Hippocampal formation (tissue), 2 donors: ENCODE results near the gene HDAC9.

Source experiments
- DNase-seq, 2 donors: peaks; one replicate each; lab custom pipeline; 2025; lab: John Stamatoyannopoulos, UW

HDAC9 gene

GRCh38 chr7:18555968-18556367 is 60.4 kb downstream of the HDAC9 start:
- no peak for DNase-seq

GRCh38 chr7:18558503-18558902 is 63.0 kb downstream of the HDAC9 start:
- no peak for DNase-seq

- DNase-seq: no peak
These were observed 63.4 kb downstream of the HDAC9 start for GRCh38 chr7:18558910-18559309.

GRCh38 chr7:18559756-18560155 is 64.2 kb downstream of the HDAC9 start:
- no peak for DNase-seq

- DNase-seq: no peak
These were observed 69.2 kb downstream of the HDAC9 start for GRCh38 chr7:18564779-18565178.

- no peak for DNase-seq
These were observed 69.8 kb downstream of the HDAC9 start for GRCh38 chr7:18565337-18565736.

- no peak for DNase-seq
These were observed 70.7 kb downstream of the HDAC9 start for GRCh38 chr7:18566205-18566604.

- DNase-seq: no peak
These were observed 71.3 kb downstream of the HDAC9 start for GRCh38 chr7:18566829-18567228.

GRCh38 chr7:18570441-18570840 is 74.9 kb downstream of the HDAC9 start:
- no peak for DNase-seq

GRCh38 chr7:18570890-18571478 is 75.4 kb downstream of the HDAC9 start:
- DNase-seq: peak; percentile 6 to 75

GRCh38 chr7:18572154-18572553 is 76.6 kb downstream of the HDAC9 start:
- no peak for DNase-seq

- no peak for DNase-seq
These were observed 77.3 kb downstream of the HDAC9 start for GRCh38 chr7:18572885-18573284.

- no peak for DNase-seq
These were observed 78.1 kb downstream of the HDAC9 start for GRCh38 chr7:18573410-18574234.

- DNase-seq: no peak
These were observed 78.6 kb downstream of the HDAC9 start for GRCh38 chr7:18574235-18574540.

- DNase-seq: no peak
These were observed 79.1 kb downstream of the HDAC9 start for GRCh38 chr7:18574676-18575075.

- DNase-seq: no peak
These were observed 80.3 kb downstream of the HDAC9 start for GRCh38 chr7:18575622-18576572.

GRCh38 chr7:18577096-18577771 is 81.7 kb downstream of the HDAC9 start:
- no peak for DNase-seq

GRCh38 chr7:18579698-18580097 is 84.1 kb downstream of the HDAC9 start:
- DNase-seq: no peak

GRCh38 chr7:18580950-18581349 is 85.4 kb downstream of the HDAC9 start:
- DNase-seq: peak in 1 of 2 donors; percentile 48

- no peak for DNase-seq
These were observed 87.8 kb downstream of the HDAC9 start for GRCh38 chr7:18583305-18583704.

GRCh38 chr7:18590241-18590640 is 94.7 kb downstream of the HDAC9 start:
- no peak for DNase-seq

- no peak for DNase-seq
These were observed 95.3 kb downstream of the HDAC9 start for GRCh38 chr7:18590744-18591340.
